ENCODE results near the gene TMPRSS3.

Gene TMPRSS3

GRCh38 chr21:42356046-42356445 is 39.8 kb downstream of the TMPRSS3 start:
- no peak for TF ChIP-seq CTCF (IDR thresholded peaks at IDR 0.05; ENCODE audit: borderline replicate concordance, insufficient read depth, low read depth, low read length)
- H3K4me3 ChIP-seq (ENCODE audit: low read depth, low read length), result no peak overlapping the region

GRCh38 chr21:42353623-42354022 is 42.2 kb downstream of the TMPRSS3 start:
- no peak for TF ChIP-seq CTCF (IDR thresholded peaks at IDR 0.05; ENCODE audit: borderline replicate concordance, insufficient read depth, low read depth, low read length)
- H3K4me3 ChIP-seq (ENCODE audit: low read depth, low read length), result no peak overlapping the region

- no peak for TF ChIP-seq CTCF (IDR thresholded peaks at IDR 0.05; ENCODE audit: borderline replicate concordance, insufficient read depth, low read depth, low read length)
- H3K4me3 ChIP-seq (ENCODE audit: low read depth, low read length), result no peak overlapping the region
Observed at GRCh38 chr21:42352441-42353095, 43.3 kb downstream of the TMPRSS3 start.

GRCh38 chr21:42351626-42352440 is 44.0 kb downstream of the TMPRSS3 start:
- no peak overlapping the region for H3K4me3 ChIP-seq (ENCODE audit: low read depth, low read length)
- no peak for TF ChIP-seq CTCF (IDR thresholded peaks at IDR 0.05; ENCODE audit: borderline replicate concordance, insufficient read depth, low read depth, low read length)

GRCh38 chr21:42350927-42351426 is 44.9 kb downstream of the TMPRSS3 start, which contains the start of gene TFF2:
Gene TFF2, minus strand, starts transcription at chr21:42350994. Its CDS starts 37 bp downstream, at chr21:42350957.
- no peak for TF ChIP-seq CTCF (IDR thresholded peaks at IDR 0.05; ENCODE audit: borderline replicate concordance, insufficient read depth, low read depth, low read length)

GRCh38 chr21:42350318-42350910 is 45.4 kb downstream of the TMPRSS3 start:
- no peak overlapping the region for H3K4me3 ChIP-seq (ENCODE audit: low read depth, low read length)
- TF ChIP-seq CTCF (IDR thresholded peaks at IDR 0.05; ENCODE audit: borderline replicate concordance, insufficient read depth, low read depth, low read length), result no peak

More at GRCh38 chr21:42350927-42351426, 44.9 kb downstream of the TMPRSS3 start, which contains the start of gene TFF2:
- H3K4me3 ChIP-seq (ENCODE audit: low read depth, low read length), result no peak within 1 kb of the TSS
